Tibial nerve (tissue), 4 donors: ENCODE data around the gene ST3GAL2.

ENCODE experiments used
- CTCF ChIP-seq, 5 experiments: fragments of 200-600 bp in 3 of 5; fragments of 450-650 bp in 2 of 5; sonication (generic) in 3 of 5; IDR thresholded peaks; one replicate each; pipeline ENCODE4 v1.5.1; 2016 to 2019; ENCODE audit warnings: antibody characterized with exemption in 5 of 5, mild to moderate bottlenecking in 3 of 5, moderate library complexity in 2 of 5
- EP300 ChIP-seq, 2 donors: sonication (generic); formaldehyde crosslinking; IDR thresholded peaks; one replicate each; pipeline ENCODE4 v1.6.1; 2017; ENCODE audit warnings: antibody characterized with exemption in 2 of 2, mild to moderate bottlenecking in 1 of 2
- POLR2A ChIP-seq, 2 donors: fragments of 450-650 bp; IDR thresholded peaks; one replicate each; pipeline ENCODE4 v1.6.1; 2017; ENCODE audit warnings: antibody characterized with exemption in 2 of 2, mild to moderate bottlenecking in 2 of 2, moderate library complexity in 2 of 2

GRCh38 chr16:70432723-70433457, 6.0 kb downstream of the ST3GAL2 start:
- TF ChIP-seq CTCF (IDR thresholded peaks at IDR 0.05) (no peak), POLR2A (IDR thresholded peaks at IDR 0.05) (no peak), EP300 (IDR thresholded peaks at IDR 0.05) (no peak)
